CD14-positive monocyte (primary cell): ENCODE results near the gene RGS14. TPM values are rescaled to one million over a fixed set of nuclear protein-coding genes. Genes with fewer than 3 reads are reported as not detected.

ENCODE experiments used
- DNase-seq, 3 donors: peaks; one replicate each; pipeline ENCODE4 v3.0.0-alpha.2; 2011 to 2022
- H2AFZ ChIP-seq: 2 replicates; pipeline ENCODE4 v1.6.0; 2012; ENCODE audit warnings: mild to moderate bottlenecking, low read depth, low read length, inconsistent platforms; ENCODE audit not compliant: insufficient read depth, poor library complexity, severe bottlenecking
- H3K27ac ChIP-seq, 2 donors: 1 replicate in 1 of 2; 2 replicates in 1 of 2; pipeline ENCODE4 v1.5.1; 2012 to 2013; ENCODE audit warnings: low read length in 2 of 2, control low read depth in 1 of 2, inconsistent platforms in 1 of 2, low read depth in 1 of 2, mild to moderate bottlenecking in 1 of 2
- H3K27me3 ChIP-seq, 2 donors: one replicate each; pipeline versions ENCODE4 v1.6.0 to v1.6.1; 2011 to 2013; ENCODE audit warnings: low read length in 2 of 2; ENCODE audit not compliant: control insufficient read depth in 2 of 2, insufficient read depth in 2 of 2
- H3K36me3 ChIP-seq, 2 donors: replicated peaks in 1 of 2; 1 replicate in 1 of 2; 2 replicates in 1 of 2; pipeline versions ENCODE4 v1.5.1 to v1.6.1; 2012 to 2013; ENCODE audit warnings: low read length in 2 of 2, control low read depth in 1 of 2, inconsistent platforms in 1 of 2, mild to moderate bottlenecking in 1 of 2; ENCODE audit not compliant: insufficient read depth in 2 of 2, control insufficient read depth in 1 of 2
- H3K4me1 ChIP-seq, 2 donors: 1 replicate in 1 of 2; 2 replicates in 1 of 2; pipeline versions ENCODE4 v1.5.1 to v1.6.1; 2012 to 2013; ENCODE audit warnings: low read length in 2 of 2, control low read depth in 1 of 2, inconsistent platforms in 1 of 2, mild to moderate bottlenecking in 1 of 2, moderate library complexity in 1 of 2; ENCODE audit not compliant: insufficient read depth in 2 of 2, control insufficient read depth in 1 of 2
- H3K4me2 ChIP-seq: replicated peaks from 2 replicates; pipeline ENCODE3; 2012; ENCODE audit warnings: low read length, moderate library complexity, mild to moderate bottlenecking; ENCODE audit not compliant: poor library complexity, severe bottlenecking; ENCODE audit errors: extremely low read depth
- H3K4me3 ChIP-seq, 3 experiments: fragments of 200-600 bp in 1 of 3; sonication (generic) in 1 of 3; replicated peaks in 1 of 3; 1 replicate in 2 of 3; 2 replicates in 1 of 3; pipeline ENCODE4 v1.5.1; 2011 to 2013; ENCODE audit warnings: low read length in 3 of 3, mild to moderate bottlenecking in 3 of 3, control low read depth in 2 of 3, low read depth in 2 of 3, inconsistent platforms in 1 of 3, moderate library complexity in 1 of 3
- H3K79me2 ChIP-seq: 2 replicates; pipeline ENCODE4 v1.6.0; 2012; ENCODE audit warnings: mild to moderate bottlenecking, control low read depth, inconsistent platforms, low read length, moderate library complexity; ENCODE audit not compliant: insufficient read depth
- H3K9ac ChIP-seq: 2 replicates; pipeline ENCODE4 v1.6.0; 2017; ENCODE audit warnings: low read length, mild to moderate bottlenecking; ENCODE audit not compliant: insufficient read depth, poor library complexity, severe bottlenecking
- H3K9me3 ChIP-seq, 2 donors: replicated peaks in 1 of 2; 1 replicate in 1 of 2; 2 replicates in 1 of 2; pipeline versions ENCODE4 v1.5.1 to v1.6.1; 2012 to 2013; ENCODE audit warnings: low read length in 2 of 2, control low read depth in 1 of 2; ENCODE audit not compliant: control insufficient read depth in 1 of 2, insufficient read depth in 1 of 2
- H4K20me1 ChIP-seq: 2 replicates; pipeline ENCODE4 v1.6.0; 2012; ENCODE audit warnings: mild to moderate bottlenecking, low read length, control low read depth, moderate library complexity; ENCODE audit not compliant: insufficient read depth
- H3K27ac Mint-ChIP-seq, 7 donors: one replicate each; pipeline ENCODE4 v1.8.0; 2020; ENCODE audit warnings: mild to moderate bottlenecking in 7 of 7, mixed read lengths in 7 of 7, moderate library complexity in 6 of 7, inconsistent platforms in 2 of 7
- H3K27me3 Mint-ChIP-seq, 3 donors: one replicate each; pipeline ENCODE4 v1.8.0; 2021 to 2022; ENCODE audit warnings: low read depth in 3 of 3, mild to moderate bottlenecking in 3 of 3, mixed read lengths in 3 of 3, moderate library complexity in 3 of 3, inconsistent platforms in 1 of 3
- H3K36me3 Mint-ChIP-seq, 2 donors: one replicate each; pipeline ENCODE4 v1.8.0; 2020; ENCODE audit warnings: mixed read lengths in 2 of 2, inconsistent platforms in 1 of 2, mild to moderate bottlenecking in 1 of 2
- H3K4me1 Mint-ChIP-seq: one replicate; pipeline ENCODE4 v1.8.0; 2020; ENCODE audit warnings: mild to moderate bottlenecking, mixed read lengths
- H3K4me3 Mint-ChIP-seq, 2 donors: one replicate each; pipeline ENCODE4 v1.8.0; 2020; ENCODE audit warnings: mild to moderate bottlenecking in 2 of 2, mixed read lengths in 2 of 2, moderate library complexity in 1 of 2
- H3K9me3 Mint-ChIP-seq, 7 donors: one replicate each; pipeline ENCODE4 v1.8.0; 2020 to 2022; ENCODE audit warnings: mixed read lengths in 7 of 7, mild to moderate bottlenecking in 6 of 7, moderate library complexity in 6 of 7, inconsistent platforms in 2 of 7
- CTCF ChIP-seq: fragments of 200-600 bp; IDR thresholded peaks from one replicate; pipeline ENCODE4 v1.8.0; 2022; ENCODE audit warnings: antibody characterized with exemption, mild to moderate bottlenecking
- WGBS: methylation state at CpG from one replicate; pipeline ENCODE4 v1.1.5; 2013; ENCODE audit warnings: missing lambda C conversion rate; ENCODE audit not compliant: insufficient coverage; 5-methylcytosine and 5-hydroxymethylcytosine counted together
- intact Hi-C, 2 donors: fragments of 100-400 bp; cut with micrococcal nuclease; formaldehyde crosslinking; loops; one replicate each; pipeline versions ENCODE4 v1.15.0 to v1.15.1; 2023
- polyA plus RNA-seq, 3 donors: library from polyadenylated mRNA; depleted of rRNA in 1 of 3; unstranded in 2 of 3; stranded (reverse) in 1 of 3; fragments of 300-500 nt in 2 of 3; fragments of >200 nt in 1 of 3; fragmentation: Illumina TruSeq in 2 of 3; gene quantifications; 1 replicate in 2 of 3; 2 replicates in 1 of 3; pipeline ENCODE4 v1.2.3, GENCODE V29; 2012 to 2021

RGS14 gene
- polyA plus RNA-seq, 3 donors, result 35.4 to 186 (median 43.5) TPM

- Histone ChIP-seq H3K4me3 (peak overlapping the region; percentile 21 to 74 (median 39)), H3K9me3 (peaks cover 0 to 12% of the 10 kb centered on the region in 2 donors), H4K20me1 (peaks cover 11% of the 10 kb centered on the region), H3K4me1 (peaks cover 45 to 46% of the 10 kb centered on the region in 2 donors), H3K36me3 (no peaks in the 10 kb centered on the region), H3K79me2 (no peaks in the 10 kb centered on the region), H3K9ac (peak overlapping the region; percentile 58), H3K4me2 (peak overlapping the region; percentile 89), H2AFZ (peak overlapping the region; percentile 81), H3K27ac (no peak overlapping the region), H3K27me3 (peaks cover 26 to 43% of the 10 kb centered on the region in 2 donors)
- H3K4me3 Mint-ChIP-seq, result peak overlapping the region; percentile 72 to 87
- H3K27ac Mint-ChIP-seq, result peak overlapping the region in 5 of 7 donors; percentile 33 to 80 (median 53)
- TF ChIP-seq CTCF, result peak; percentile 76
- under 1% methylated on average over 91 of the region's 93 CpGs for WGBS
- peaks cover 0 to 17% (median 5%) of the 10 kb centered on the region in 7 donors for H3K9me3 Mint-ChIP-seq
- H3K4me1 Mint-ChIP-seq, result peaks cover 40% of the 10 kb centered on the region
- H3K27me3 Mint-ChIP-seq, result peaks cover 38 to 57% (median 51%) of the 10 kb centered on the region in 3 donors
- peaks cover 6 to 8% of the 10 kb centered on the region in 2 donors for H3K36me3 Mint-ChIP-seq
- DNase-seq, result peak; percentile 90 to 92 (median 91)
- intact Hi-C loops, result loop anchor here (1.0 to 5.0 kb wide), 5 partner anchors 15 to 93 kb away; partner anchors contain the start of gene PDLIM7 (in 1 of the 2)
Measured at GRCh38 chr5:177403792-177404640, 46.3 kb downstream of the RGS14 start.

- Histone ChIP-seq H3K4me2 (peak overlapping the region; percentile 89), H3K27me3 (peaks cover 26 to 38% of the 10 kb centered on the region in 2 donors), H3K79me2 (no peaks in the 10 kb centered on the region), H3K9me3 (peaks cover 0 to 12% of the 10 kb centered on the region in 2 donors), H3K4me3 (peak overlapping the region in 1 of 3 experiments; percentile 74), H3K27ac (no peak overlapping the region), H3K9ac (peak overlapping the region; percentile 58), H3K4me1 (peaks cover 45 to 46% of the 10 kb centered on the region in 2 donors), H3K36me3 (no peaks in the 10 kb centered on the region), H4K20me1 (peaks cover 11% of the 10 kb centered on the region), H2AFZ (peak overlapping the region; percentile 81)
- 49% methylated on average over 12 of the region's 16 CpGs for WGBS
- Mint-ChIP-seq H3K4me1 (peaks cover 42% of the 10 kb centered on the region), H3K27me3 (peaks cover 38 to 53% (median 49%) of the 10 kb centered on the region in 3 donors), H3K36me3 (peaks cover 8% of the 10 kb centered on the region in 2 donors), H3K9me3 (peaks cover 0 to 17% (median 5%) of the 10 kb centered on the region in 7 donors), H3K4me3 (peak overlapping the region; percentile 72 to 74), H3K27ac (peak overlapping the region in 6 of 7 donors; percentile 32 to 89 (median 82))
- intact Hi-C loops, result loop anchor here (1.0 to 5.0 kb wide), 5 partner anchors 14 to 93 kb away; partner anchors contain the start of gene PDLIM7 (in 1 of the 2)
- TF ChIP-seq CTCF, result no peak
- no peak for DNase-seq
Measured at GRCh38 chr5:177404641-177405179, 47.0 kb downstream of the RGS14 start.
